ENCODE data around the gene CCDC157.

The CCDC157 gene

DNA sequence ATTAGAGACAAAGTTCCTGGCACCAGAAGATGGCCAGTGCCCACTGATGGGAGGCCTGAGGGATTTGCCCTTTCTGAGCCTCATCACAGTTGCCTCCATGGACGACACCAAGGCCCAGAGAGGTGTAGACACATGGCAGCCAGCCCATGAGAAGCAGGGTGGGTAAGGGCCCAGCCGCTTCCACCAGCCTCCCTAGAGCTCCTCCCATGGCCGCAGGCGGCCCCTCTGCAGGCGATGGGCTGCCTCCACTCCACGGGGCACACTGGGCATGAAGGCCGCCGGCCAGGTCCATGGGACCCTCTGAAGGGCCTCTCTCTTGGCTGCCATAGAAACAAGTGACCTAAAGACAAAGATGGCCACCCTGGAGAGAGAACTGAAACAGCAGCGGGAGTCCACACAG is 14.5 kb downstream of the CCDC157 start:
- Histone ChIP-seq H3K4me2 (ENCODE audit: low read length, poor library complexity, severe bottlenecking) (no peak overlapping the region), H3K27ac (ENCODE audit: low read length, poor library complexity, severe bottlenecking) (no peak overlapping the region), H2BK120ac (ENCODE audit: low read depth, low read length) (no peak overlapping the region), H3K79me1 (replicated peaks; ENCODE audit: low read length, poor library complexity, severe bottlenecking) (no peaks in the 10 kb centered on the region), H3K14ac (ENCODE audit: low read length in 2 of 2) (no peak overlapping the region), H4K91ac (ENCODE audit: low read length) (no peak overlapping the region), H3K27me3 (ENCODE audit: control insufficient read depth in 1 of 2, insufficient read depth in 1 of 2, low read length in 2 of 2) (peaks cover 0 to 12% of the 10 kb centered on the region in 2 experiments), H3K4me1 (ENCODE audit: control insufficient read depth, insufficient read depth, low read depth, low read length) (peaks cover 19% of the 10 kb centered on the region), H3K18ac (ENCODE audit: low read depth in 1 of 2, low read length in 2 of 2) (no peak overlapping the region), H4K8ac (ENCODE audit: low read length) (no peak overlapping the region), H2BK12ac (ENCODE audit: low read length in 2 of 2) (no peak overlapping the region), H2AK5ac (ENCODE audit: low read length, severe bottlenecking) (no peak overlapping the region), H2AFZ (ENCODE audit: low read depth, low read length) (no peak overlapping the region), H3K4ac (ENCODE audit: low read depth in 1 of 2, low read length in 2 of 2) (no peak overlapping the region), H2BK5ac (ENCODE audit: low read depth, low read length, poor library complexity, severe bottlenecking) (no peak overlapping the region), H3K23ac (ENCODE audit: low read length in 2 of 2) (no peak overlapping the region), H3K9me3 (ENCODE audit: control insufficient read depth, low read length) (no peaks in the 10 kb centered on the region), H3K9ac (ENCODE audit: low read length) (no peak overlapping the region), H2BK15ac (ENCODE audit: low read depth, poor library complexity, severe bottlenecking) (no peak overlapping the region), H3K36me3 (ENCODE audit: control insufficient read depth in 1 of 2, insufficient read depth in 2 of 2, low read depth in 1 of 2, low read length in 2 of 2) (peaks cover 0 to 22% of the 10 kb centered on the region in 2 experiments), H3K4me3 (ENCODE audit: insufficient read depth in 1 of 2, low read depth in 1 of 2, low read length in 2 of 2) (no peak overlapping the region)
- no peak for DNase-seq
- 92% methylated on average over 9 of the region's 9 CpGs for WGBS

DNA sequence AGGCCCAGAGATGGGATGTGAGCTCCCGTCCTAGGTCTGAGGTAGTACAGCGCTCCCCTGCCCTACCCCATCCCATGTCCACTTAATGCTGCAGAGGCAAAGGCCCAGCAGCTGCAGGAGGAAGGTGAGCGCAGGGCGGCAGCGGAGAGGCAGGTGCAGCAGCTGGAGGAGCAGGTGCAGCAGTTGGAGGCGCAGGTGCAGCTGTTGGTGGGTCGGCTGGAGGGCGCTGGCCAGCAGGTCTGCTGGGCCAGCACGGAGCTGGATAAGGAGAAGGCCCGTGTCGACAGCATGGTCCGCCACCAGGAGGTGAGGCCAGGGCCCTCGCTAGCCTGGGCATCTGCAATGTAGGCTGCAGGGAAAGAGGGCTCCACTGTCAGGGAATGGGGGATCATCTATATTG is 15.2 kb downstream of the CCDC157 start:
- Histone ChIP-seq H3K4me1 (ENCODE audit: control insufficient read depth, insufficient read depth, low read depth, low read length) (peaks cover 19% of the 10 kb centered on the region), H3K23ac (ENCODE audit: low read length in 2 of 2) (no peak overlapping the region), H3K27ac (ENCODE audit: low read length, poor library complexity, severe bottlenecking) (no peak overlapping the region), H2BK12ac (ENCODE audit: low read length in 2 of 2) (no peak overlapping the region), H3K14ac (ENCODE audit: low read length in 2 of 2) (no peak overlapping the region), H3K36me3 (ENCODE audit: control insufficient read depth in 1 of 2, insufficient read depth in 2 of 2, low read depth in 1 of 2, low read length in 2 of 2) (peaks cover 4 to 29% of the 10 kb centered on the region in 2 experiments), H3K4me2 (ENCODE audit: low read length, poor library complexity, severe bottlenecking) (no peak overlapping the region), H4K91ac (ENCODE audit: low read length) (no peak overlapping the region), H4K8ac (ENCODE audit: low read length) (no peak overlapping the region), H3K4me3 (ENCODE audit: insufficient read depth in 1 of 2, low read depth in 1 of 2, low read length in 2 of 2) (no peak overlapping the region), H2AK5ac (ENCODE audit: low read length, severe bottlenecking) (no peak overlapping the region), H2BK120ac (ENCODE audit: low read depth, low read length) (no peak overlapping the region), H3K27me3 (ENCODE audit: control insufficient read depth in 1 of 2, insufficient read depth in 1 of 2, low read length in 2 of 2) (peaks cover 0 to 12% of the 10 kb centered on the region in 2 experiments), H3K4ac (ENCODE audit: low read depth in 1 of 2, low read length in 2 of 2) (no peak overlapping the region), H3K18ac (ENCODE audit: low read depth in 1 of 2, low read length in 2 of 2) (no peak overlapping the region), H2BK15ac (ENCODE audit: low read depth, poor library complexity, severe bottlenecking) (no peak overlapping the region), H3K9me3 (ENCODE audit: control insufficient read depth, low read length) (no peaks in the 10 kb centered on the region), H3K9ac (ENCODE audit: low read length) (no peak overlapping the region), H3K79me1 (replicated peaks; ENCODE audit: low read length, poor library complexity, severe bottlenecking) (no peaks in the 10 kb centered on the region), H2BK5ac (ENCODE audit: low read depth, low read length, poor library complexity, severe bottlenecking) (no peak overlapping the region), H2AFZ (ENCODE audit: low read depth, low read length) (no peak overlapping the region)
- 94% methylated on average over 13 of the region's 13 CpGs for WGBS
- DNase-seq = no peak

DNA sequence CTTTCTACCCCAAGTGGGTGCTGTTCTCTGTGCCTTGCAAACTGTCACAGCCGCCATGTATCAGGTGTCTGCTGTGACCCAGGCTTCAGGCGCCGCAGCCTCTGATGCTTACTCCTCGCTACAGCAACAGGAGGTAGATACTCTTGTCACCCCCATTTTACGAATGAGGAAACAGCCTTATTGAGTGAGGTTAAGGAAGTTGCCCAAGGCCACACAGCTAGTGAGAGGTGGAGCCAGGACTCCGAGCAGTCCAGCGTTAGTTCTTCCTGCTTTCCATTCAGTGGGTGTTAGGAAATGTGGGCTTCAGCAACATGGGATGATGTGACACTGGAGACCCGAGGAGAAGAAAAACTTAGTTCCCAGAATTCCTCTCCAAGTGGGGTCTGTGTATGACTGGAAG is 16.1 kb downstream of the CCDC157 start:
- Histone ChIP-seq H3K9ac (ENCODE audit: low read length) (no peak overlapping the region), H3K27ac (ENCODE audit: low read length, poor library complexity, severe bottlenecking) (no peak overlapping the region), H3K23ac (ENCODE audit: low read length in 2 of 2) (no peak overlapping the region), H3K9me3 (ENCODE audit: control insufficient read depth, low read length) (no peaks in the 10 kb centered on the region), H3K4me2 (ENCODE audit: low read length, poor library complexity, severe bottlenecking) (no peak overlapping the region), H3K14ac (ENCODE audit: low read length in 2 of 2) (no peak overlapping the region), H2BK12ac (ENCODE audit: low read length in 2 of 2) (no peak overlapping the region), H3K4ac (ENCODE audit: low read depth in 1 of 2, low read length in 2 of 2) (no peak overlapping the region), H2BK120ac (ENCODE audit: low read depth, low read length) (no peak overlapping the region), H4K91ac (ENCODE audit: low read length) (no peak overlapping the region), H3K4me1 (ENCODE audit: control insufficient read depth, insufficient read depth, low read depth, low read length) (peaks cover 19% of the 10 kb centered on the region), H3K18ac (ENCODE audit: low read depth in 1 of 2, low read length in 2 of 2) (no peak overlapping the region), H3K79me1 (replicated peaks; ENCODE audit: low read length, poor library complexity, severe bottlenecking) (no peaks in the 10 kb centered on the region), H3K27me3 (ENCODE audit: control insufficient read depth in 1 of 2, insufficient read depth in 1 of 2, low read length in 2 of 2) (peaks cover 0 to 12% of the 10 kb centered on the region in 2 experiments), H3K4me3 (ENCODE audit: insufficient read depth in 1 of 2, low read depth in 1 of 2, low read length in 2 of 2) (no peak overlapping the region), H4K8ac (ENCODE audit: low read length) (no peak overlapping the region), H2AFZ (ENCODE audit: low read depth, low read length) (no peak overlapping the region), H2BK5ac (ENCODE audit: low read depth, low read length, poor library complexity, severe bottlenecking) (no peak overlapping the region), H3K36me3 (ENCODE audit: control insufficient read depth in 1 of 2, insufficient read depth in 2 of 2, low read depth in 1 of 2, low read length in 2 of 2) (peaks cover 13 to 38% of the 10 kb centered on the region in 2 experiments), H2AK5ac (ENCODE audit: low read length, severe bottlenecking) (no peak overlapping the region), H2BK15ac (ENCODE audit: low read depth, poor library complexity, severe bottlenecking) (no peak overlapping the region)
- 83% methylated on average over 8 of the region's 8 CpGs for WGBS
- DNase-seq = no peak

DNA sequence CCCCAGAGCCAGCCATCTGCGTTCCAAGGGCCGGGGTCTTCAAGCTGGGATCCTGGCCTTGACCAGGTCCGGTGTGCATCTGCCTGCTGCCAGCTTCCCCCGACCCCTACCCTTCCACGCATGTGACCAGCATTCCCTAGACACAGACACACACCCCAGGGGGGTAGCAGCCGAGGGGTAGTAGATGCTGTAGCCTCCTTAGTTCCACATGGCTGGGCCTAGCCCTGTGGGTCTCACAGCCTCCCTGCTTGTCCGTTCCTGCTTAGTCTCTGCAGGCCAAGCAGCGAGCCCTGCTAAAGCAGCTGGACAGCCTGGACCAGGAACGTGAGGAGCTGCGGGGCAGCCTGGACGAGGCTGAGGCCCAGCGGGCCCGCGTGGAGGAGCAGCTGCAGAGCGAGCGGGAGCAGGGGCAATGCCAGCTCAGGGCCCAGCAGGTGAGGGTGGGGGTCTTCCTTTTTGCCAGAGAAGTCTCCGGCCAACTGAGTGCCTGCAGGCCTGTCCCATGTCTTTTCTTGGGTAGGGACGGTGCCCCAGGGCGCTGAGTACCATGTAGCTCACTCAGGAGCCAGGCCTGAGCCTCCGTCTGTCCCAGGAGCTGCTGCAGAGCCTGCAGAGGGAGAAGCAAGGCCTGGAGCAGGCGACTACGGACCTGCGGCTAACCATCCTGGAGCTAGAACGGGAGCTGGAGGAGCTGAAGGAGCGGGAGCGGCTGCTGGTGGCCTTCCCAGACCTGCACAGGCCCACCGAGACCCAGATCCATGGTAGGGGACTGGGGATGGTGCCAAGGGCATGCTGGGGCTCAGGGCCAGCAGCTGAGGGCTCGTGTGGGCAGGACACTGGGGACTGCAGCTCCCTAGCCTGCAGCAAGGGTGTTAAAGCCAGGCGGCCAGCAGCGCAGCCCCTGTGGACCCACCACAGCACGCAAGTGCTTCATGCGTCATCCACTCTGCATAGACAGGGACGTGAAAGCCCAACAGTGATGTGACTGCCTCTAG is 16.8 kb downstream of the CCDC157 start:
- no peak overlapping the region for H4K8ac ChIP-seq (ENCODE audit: low read length)
- no peak overlapping the region for H3K4ac ChIP-seq (ENCODE audit: low read depth in 1 of 2, low read length in 2 of 2)
- H3K9ac ChIP-seq (ENCODE audit: low read length) = no peak overlapping the region
- H3K14ac ChIP-seq (ENCODE audit: low read length in 2 of 2) = no peak overlapping the region
- DNase-seq = no peak
- H3K9me3 ChIP-seq (ENCODE audit: control insufficient read depth, low read length) = no peaks in the 10 kb centered on the region
- H3K27me3 ChIP-seq (ENCODE audit: control insufficient read depth in 1 of 2, insufficient read depth in 1 of 2, low read length in 2 of 2) = peaks cover 0 to 12% of the 10 kb centered on the region in 2 experiments
- no peak overlapping the region for H2AFZ ChIP-seq (ENCODE audit: low read depth, low read length)
- 88% methylated on average over 33 of the region's 33 CpGs for WGBS
- H2BK120ac ChIP-seq (ENCODE audit: low read depth, low read length) = no peak overlapping the region
- H3K27ac ChIP-seq (ENCODE audit: low read length, poor library complexity, severe bottlenecking) = no peak overlapping the region
- H3K4me2 ChIP-seq (ENCODE audit: low read length, poor library complexity, severe bottlenecking) = no peak overlapping the region
- H3K18ac ChIP-seq (ENCODE audit: low read depth in 1 of 2, low read length in 2 of 2) = no peak overlapping the region
- peaks cover 16 to 39% of the 10 kb centered on the region in 2 experiments for H3K36me3 ChIP-seq (ENCODE audit: control insufficient read depth in 1 of 2, insufficient read depth in 2 of 2, low read depth in 1 of 2, low read length in 2 of 2)
- peak overlapping the region; percentile 58 for H4K91ac ChIP-seq (ENCODE audit: low read length)
- H3K4me1 ChIP-seq (ENCODE audit: control insufficient read depth, insufficient read depth, low read depth, low read length) = peaks cover 19% of the 10 kb centered on the region
- no peak overlapping the region for H2BK15ac ChIP-seq (ENCODE audit: low read depth, poor library complexity, severe bottlenecking)
- no peak overlapping the region for H2BK12ac ChIP-seq (ENCODE audit: low read length in 2 of 2)
- no peak overlapping the region for H2AK5ac ChIP-seq (ENCODE audit: low read length, severe bottlenecking)
- no peak overlapping the region for H2BK5ac ChIP-seq (ENCODE audit: low read depth, low read length, poor library complexity, severe bottlenecking)
- H3K79me1 ChIP-seq (replicated peaks; ENCODE audit: low read length, poor library complexity, severe bottlenecking) = no peaks in the 10 kb centered on the region
- H3K4me3 ChIP-seq (ENCODE audit: insufficient read depth in 1 of 2, low read depth in 1 of 2, low read length in 2 of 2) = no peak overlapping the region
- H3K23ac ChIP-seq (ENCODE audit: low read length in 2 of 2) = no peak overlapping the region
